Neural progenitor cell (in vitro differentiated cells): ENCODE measurements around the gene ABCF3. TPM values are rescaled to one million over a fixed set of nuclear protein-coding genes. Genes with fewer than 3 reads are reported as not detected.

Source experiments
- DNase-seq: peaks from one replicate; pipeline ENCODE4 v3.0.0-alpha.2; 2016; ENCODE audit warnings: low spot score
- H2AFZ ChIP-seq: fragments of 200-600 bp; sonication (generic); replicated peaks from 2 replicates; pipeline ENCODE4 v1.6.1; 2016; ENCODE audit warnings: antibody characterized with exemption
- H3F3A ChIP-seq: fragments of 200-600 bp; sonication (generic); 2 replicates; pipeline ENCODE4 v1.6.1; 2016; ENCODE audit warnings: antibody characterized with exemption, low read depth
- H3K27ac ChIP-seq: fragments of 200-600 bp; sonication (generic); 2 replicates; pipeline ENCODE4 v1.5.1; 2016; ENCODE audit warnings: mild to moderate bottlenecking
- H3K27me3 ChIP-seq: fragments of 200-600 bp; sonication (generic); 2 replicates; pipeline ENCODE4 v1.6.1; 2016; ENCODE audit warnings: mild to moderate bottlenecking, moderate library complexity
- H3K36me3 ChIP-seq: fragments of 200-600 bp; sonication (generic); 2 replicates; pipeline ENCODE4 v1.5.1; 2016
- H3K4me1 ChIP-seq: fragments of 200-600 bp; sonication (generic); 2 replicates; pipeline ENCODE4 v1.6.1; 2016; ENCODE audit warnings: mixed run types
- H3K4me2 ChIP-seq: fragments of 200-600 bp; sonication (generic); 2 replicates; pipeline ENCODE4 v1.6.1; 2016
- H3K4me3 ChIP-seq: fragments of 200-600 bp; sonication (generic); 2 replicates; pipeline ENCODE4 v1.5.1; 2016
- H3K79me2 ChIP-seq: fragments of 200-600 bp; sonication (generic); 2 replicates; pipeline ENCODE4 v1.6.1; 2016; ENCODE audit warnings: low read depth
- H3K9ac ChIP-seq: fragments of 200-600 bp; sonication (generic); 2 replicates; pipeline ENCODE4 v1.6.1; 2016
- H3K9me3 ChIP-seq: fragments of 200-600 bp; sonication (generic); 2 replicates; pipeline ENCODE4 v1.5.1; 2016; ENCODE audit warnings: low read depth
- H4K20me1 ChIP-seq: fragments of 200-600 bp; sonication (generic); 2 replicates; pipeline ENCODE4 v1.6.1; 2016; ENCODE audit warnings: low read depth
- H3K27ac Mint-ChIP-seq: 3 replicates; pipeline ENCODE4 v1.8.0; 2021; ENCODE audit warnings: mixed read lengths
- H3K27me3 Mint-ChIP-seq: 2 replicates; pipeline ENCODE4 v1.8.0; 2022; ENCODE audit warnings: low read depth, mild to moderate bottlenecking, inconsistent platforms, moderate library complexity, mixed read lengths; ENCODE audit not compliant: insufficient read depth
- H3K36me3 Mint-ChIP-seq: 3 replicates; pipeline ENCODE4 v1.8.0; 2021; ENCODE audit warnings: mixed read lengths
- H3K4me1 Mint-ChIP-seq: 3 replicates; pipeline ENCODE4 v1.8.0; 2021; ENCODE audit warnings: mixed read lengths
- H3K4me3 Mint-ChIP-seq: 3 replicates; pipeline ENCODE4 v1.8.0; 2021; ENCODE audit warnings: mild to moderate bottlenecking, moderate library complexity, mixed read lengths
- H3K9me3 Mint-ChIP-seq: 3 replicates; pipeline ENCODE4 v1.8.0; 2020; ENCODE audit warnings: mixed read lengths
- EZH2 ChIP-seq: fragments of 200-600 bp; sonication (generic); IDR thresholded peaks from 2 replicates; pipeline ENCODE4 v1.6.1; 2017; ENCODE audit warnings: antibody characterized with exemption, mild to moderate bottlenecking, moderate library complexity
- EZH2phosphoT487 ChIP-seq: fragments of 200-600 bp; sonication (generic); IDR thresholded peaks from 2 replicates; pipeline ENCODE4 v1.6.1; 2017; ENCODE audit warnings: antibody characterized with exemption
- total RNA-seq: library from RNA; depleted of rRNA; stranded (reverse); fragments of >200 nt; gene quantifications from 2 replicates; pipeline ENCODE4 v1.2.3, GENCODE V29; 2015; ENCODE audit warnings: low replicate concordance
- TF ChIP-seq, protein P1 (sequence below): fragments of 200-600 bp; sonication (generic); IDR thresholded peaks from 2 replicates; pipeline ENCODE4 v1.5.1; 2017; ENCODE audit warnings: antibody characterized with exemption, mild to moderate bottlenecking

Gene ABCF3
- total RNA-seq, 1 donor from 2014 or later, result 22.0 TPM

DNA sequence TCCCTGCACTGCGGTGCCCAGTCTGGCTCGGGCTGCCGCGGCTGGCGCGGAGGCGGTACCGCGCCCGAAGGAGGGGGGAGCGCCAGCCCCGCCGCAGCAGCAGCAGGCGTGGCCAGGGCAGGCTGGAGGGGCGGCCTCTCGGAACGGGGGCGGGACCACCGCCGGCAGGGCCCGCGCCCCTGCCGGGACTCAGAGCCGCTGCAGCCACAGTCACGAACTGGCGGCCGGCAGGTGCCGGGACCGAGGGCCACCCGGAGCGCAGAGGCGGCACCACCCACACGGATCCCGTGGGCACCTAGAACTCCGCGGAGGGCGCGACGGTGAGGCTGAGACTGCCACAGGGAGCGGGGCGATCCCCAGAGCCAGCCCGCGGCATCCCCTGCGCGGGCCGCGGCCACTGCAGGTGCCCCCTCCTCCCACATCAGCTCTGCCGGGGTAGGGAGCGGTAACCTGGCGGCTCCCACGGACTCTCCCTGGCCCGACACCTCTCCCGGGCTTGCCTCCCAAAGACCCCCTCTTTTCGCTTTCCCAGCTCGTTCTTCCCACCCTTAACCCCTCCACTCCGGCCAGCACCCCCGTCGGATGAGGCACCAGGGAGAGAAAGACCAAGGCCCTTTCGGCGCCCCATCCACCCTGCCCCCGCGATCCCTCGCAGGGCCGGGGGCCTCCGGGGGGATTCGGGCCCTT is 43.5 kb downstream of the ABCF3 start, which contains the start of gene VWA5B2:
Gene VWA5B2, plus strand, starts transcription at position 192 of the 687 bp plus-strand sequence. CDS start 944 bp downstream, outside the sequence.
- Mint-ChIP-seq H3K27me3 (peaks cover 53% of the 10 kb centered on the region), H3K36me3 (no peaks in the 10 kb centered on the region), H3K9me3 (peaks cover 2% of the 10 kb centered on the region), H3K27ac (no peak within 1 kb of the TSS), H3K4me3 (peak within 1 kb of the TSS; percentile 74), H3K4me1 (peaks cover 4% of the 10 kb centered on the region)
- peak within 1 kb of the TSS; percentile 59 for H2AFZ ChIP-seq
- H3K36me3 ChIP-seq, result no peaks in the 10 kb centered on the region
- TF ChIP-seq, protein P1, sequence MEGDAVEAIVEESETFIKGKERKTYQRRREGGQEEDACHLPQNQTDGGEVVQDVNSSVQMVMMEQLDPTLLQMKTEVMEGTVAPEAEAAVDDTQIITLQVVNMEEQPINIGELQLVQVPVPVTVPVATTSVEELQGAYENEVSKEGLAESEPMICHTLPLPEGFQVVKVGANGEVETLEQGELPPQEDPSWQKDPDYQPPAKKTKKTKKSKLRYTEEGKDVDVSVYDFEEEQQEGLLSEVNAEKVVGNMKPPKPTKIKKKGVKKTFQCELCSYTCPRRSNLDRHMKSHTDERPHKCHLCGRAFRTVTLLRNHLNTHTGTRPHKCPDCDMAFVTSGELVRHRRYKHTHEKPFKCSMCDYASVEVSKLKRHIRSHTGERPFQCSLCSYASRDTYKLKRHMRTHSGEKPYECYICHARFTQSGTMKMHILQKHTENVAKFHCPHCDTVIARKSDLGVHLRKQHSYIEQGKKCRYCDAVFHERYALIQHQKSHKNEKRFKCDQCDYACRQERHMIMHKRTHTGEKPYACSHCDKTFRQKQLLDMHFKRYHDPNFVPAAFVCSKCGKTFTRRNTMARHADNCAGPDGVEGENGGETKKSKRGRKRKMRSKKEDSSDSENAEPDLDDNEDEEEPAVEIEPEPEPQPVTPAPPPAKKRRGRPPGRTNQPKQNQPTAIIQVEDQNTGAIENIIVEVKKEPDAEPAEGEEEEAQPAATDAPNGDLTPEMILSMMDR, result peak; percentile 38
- TF ChIP-seq EZH2 (no peak), EZH2phosphoT487 (no peak)
- no peaks in the 10 kb centered on the region for H3K79me2 ChIP-seq
- H3K4me1 ChIP-seq, result peaks cover 4% of the 10 kb centered on the region
- no peak within 1 kb of the TSS for H3K27ac ChIP-seq
- no peak within 1 kb of the TSS for H3K9ac ChIP-seq
- H3K9me3 ChIP-seq, result no peaks in the 10 kb centered on the region
- peaks cover 98% of the 10 kb centered on the region for H3K27me3 ChIP-seq
- H3K4me3 ChIP-seq, result peak within 1 kb of the TSS; percentile 55
- H3F3A ChIP-seq, result peaks cover 18% of the 10 kb centered on the region
- peak within 1 kb of the TSS; percentile 90 for H3K4me2 ChIP-seq
- peaks cover 42% of the 10 kb centered on the region for H4K20me1 ChIP-seq
- DNase-seq, result peak; percentile 94

DNA sequence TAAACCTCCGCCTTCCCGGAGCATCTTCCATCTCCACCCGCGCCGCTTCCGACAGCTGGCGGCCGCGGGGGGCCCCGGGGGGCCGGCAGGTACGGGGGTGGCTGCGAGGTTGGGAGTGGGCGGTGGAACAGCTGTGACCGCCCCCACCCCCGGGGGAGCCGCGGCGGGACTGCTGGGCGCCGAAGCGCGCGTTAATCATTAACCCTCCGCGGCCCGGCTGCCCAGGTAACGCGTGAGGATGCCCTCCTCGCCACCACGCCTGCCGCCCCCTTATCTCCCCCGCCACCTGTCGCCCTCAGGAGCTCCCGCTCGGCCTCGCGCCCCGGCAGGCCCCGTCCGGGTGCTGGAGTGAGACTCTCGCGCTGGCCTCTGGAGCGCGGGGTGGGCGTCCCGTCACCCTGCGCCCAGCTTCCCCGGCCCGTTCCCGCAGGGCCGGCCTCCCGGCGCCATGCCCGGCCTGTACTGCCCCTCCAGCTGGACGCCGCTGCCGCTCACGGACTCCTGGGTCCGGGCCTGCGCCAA is 44.1 kb downstream of the ABCF3 start:
- no peak overlapping the region for H3K9ac ChIP-seq
- Mint-ChIP-seq H3K27me3 (peaks cover 55% of the 10 kb centered on the region), H3K36me3 (no peaks in the 10 kb centered on the region), H3K4me1 (peaks cover 4% of the 10 kb centered on the region), H3K9me3 (peaks cover 2% of the 10 kb centered on the region), H3K27ac (no peak overlapping the region), H3K4me3 (no peak overlapping the region)
- no peak overlapping the region for H2AFZ ChIP-seq
- peaks cover 18% of the 10 kb centered on the region for H3F3A ChIP-seq
- H3K4me3 ChIP-seq, result peak overlapping the region; percentile 55
- no peaks in the 10 kb centered on the region for H3K79me2 ChIP-seq
- H3K4me1 ChIP-seq, result peaks cover 4% of the 10 kb centered on the region
- H3K36me3 ChIP-seq, result no peaks in the 10 kb centered on the region
- peak overlapping the region; percentile 90 for H3K4me2 ChIP-seq
- peak; percentile 44 for DNase-seq
- H3K9me3 ChIP-seq, result no peaks in the 10 kb centered on the region
- peaks cover 95% of the 10 kb centered on the region for H3K27me3 ChIP-seq
- peaks cover 42% of the 10 kb centered on the region for H4K20me1 ChIP-seq
- no peak overlapping the region for H3K27ac ChIP-seq
- TF ChIP-seq, protein P1, result no peak
- TF ChIP-seq EZH2 (peak; percentile 96), EZH2phosphoT487 (peak; percentile 98)

DNA sequence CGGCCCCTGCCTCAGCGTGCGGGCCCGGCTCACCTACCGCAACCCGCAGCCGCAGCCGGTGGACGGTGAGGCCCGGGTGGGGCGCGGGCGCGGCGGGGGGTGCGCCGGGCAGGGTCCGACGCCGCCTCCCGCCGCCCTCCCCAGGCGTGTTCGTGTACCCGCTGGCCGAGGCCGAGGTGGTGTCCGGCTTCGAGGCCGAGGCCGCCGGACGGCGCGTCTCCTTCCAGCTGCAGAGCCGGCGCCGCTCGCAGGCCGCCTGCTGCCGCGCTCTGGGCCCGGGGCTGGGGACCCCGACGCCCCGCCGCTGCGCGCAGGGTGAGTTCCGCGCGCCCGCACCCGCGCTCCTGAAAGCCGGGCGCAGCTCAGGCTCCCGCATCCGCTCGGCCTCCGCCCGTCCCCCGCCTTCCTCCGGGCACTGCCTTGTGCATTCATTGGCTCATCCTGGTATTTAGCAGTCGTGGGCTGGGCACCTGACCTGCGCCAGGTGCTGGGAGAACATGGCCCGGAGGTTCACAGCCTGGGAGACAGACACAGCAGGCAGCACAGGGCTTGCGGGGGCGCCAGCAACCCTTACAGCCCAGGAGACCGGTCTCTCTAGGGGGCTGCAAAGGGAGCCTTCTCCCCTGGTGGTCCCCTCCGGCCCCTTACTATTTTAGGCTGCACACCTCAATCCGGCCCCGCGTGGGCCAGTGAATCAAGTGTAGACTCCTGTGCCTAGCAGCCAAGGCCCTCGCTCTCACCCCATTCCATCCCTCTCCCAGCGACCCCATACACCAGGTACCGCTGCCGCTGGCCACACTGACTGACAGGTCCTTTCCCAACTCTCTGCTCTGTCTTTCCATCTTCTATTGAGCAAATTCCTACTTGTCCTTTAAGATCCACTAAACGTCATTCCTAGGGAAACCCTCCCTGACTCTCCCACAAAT is 44.9 kb downstream of the ABCF3 start:
- Histone ChIP-seq H3K27ac (no peak overlapping the region), H3K9me3 (no peaks in the 10 kb centered on the region), H2AFZ (no peak overlapping the region), H3K9ac (no peak overlapping the region), H3F3A (peaks cover 18% of the 10 kb centered on the region), H3K79me2 (no peaks in the 10 kb centered on the region), H3K4me1 (peaks cover 4% of the 10 kb centered on the region), H4K20me1 (peaks cover 42% of the 10 kb centered on the region), H3K36me3 (no peaks in the 10 kb centered on the region), H3K4me3 (peak overlapping the region; percentile 55), H3K27me3 (peaks cover 88% of the 10 kb centered on the region), H3K4me2 (peak overlapping the region; percentile 90)
- DNase-seq, result peak; percentile 52
- Mint-ChIP-seq H3K36me3 (no peaks in the 10 kb centered on the region), H3K4me1 (peaks cover 4% of the 10 kb centered on the region), H3K27me3 (peaks cover 51% of the 10 kb centered on the region), H3K9me3 (peaks cover 2% of the 10 kb centered on the region), H3K4me3 (peak overlapping the region; percentile 83), H3K27ac (no peak overlapping the region)
- peak; percentile 79 for TF ChIP-seq EZH2
- peak; percentile 8 for TF ChIP-seq EZH2phosphoT487
- TF ChIP-seq, protein P1, result no peak
